Heart left ventricle (tissue), 16 donors: ENCODE data around the gene CEP85L. TPM values are rescaled to one million over a fixed set of nuclear protein-coding genes. Genes with fewer than 3 reads are reported as not detected.

Experiments used
- ATAC-seq, 4 donors: fragments of 200-7000 bp; cut with Tn5 transposase; one replicate each; pipeline ENCODE4 v1.9.1; 2020 to 2022; ENCODE audit warnings: moderate library complexity in 4 of 4, mild to moderate bottlenecking in 3 of 4, moderate number of reproducible peaks in 1 of 4
- DNase-seq, 5 donors: peaks; one replicate each; pipeline ENCODE4 v3.0.0-alpha.2; 2020
- H3K27ac ChIP-seq, 12 donors: fragments of 200-600 bp; sonication (generic) in 4 of 12; one replicate each; pipeline versions ENCODE4 v1.5.0 to v1.8.0; 2016 to 2022; ENCODE audit warnings: mild to moderate bottlenecking in 2 of 12
- H3K27me3 ChIP-seq, 9 donors: fragments of 200-600 bp; sonication (generic) in 2 of 9; one replicate each; pipeline versions ENCODE4 v1.5.1 to v1.8.0; 2016 to 2022; ENCODE audit warnings: mild to moderate bottlenecking in 3 of 9
- H3K36me3 ChIP-seq, 9 donors: fragments of 200-600 bp; sonication (generic) in 2 of 9; one replicate each; pipeline versions ENCODE4 v1.5.0 to v1.8.0; 2018 to 2022; ENCODE audit warnings: mild to moderate bottlenecking in 2 of 9
- H3K4me1 ChIP-seq, 12 donors: fragments of 200-600 bp; sonication (generic) in 4 of 12; one replicate each; pipeline versions ENCODE4 v1.5.0 to v1.8.0; 2016 to 2022; ENCODE audit warnings: mild to moderate bottlenecking in 3 of 12
- H3K4me3 ChIP-seq, 12 donors: fragments of 200-600 bp; sonication (generic) in 4 of 12; one replicate each; pipeline versions ENCODE4 v1.5.0 to v1.8.0; 2017 to 2022; ENCODE audit warnings: mild to moderate bottlenecking in 9 of 12, moderate library complexity in 4 of 12
- H3K9me3 ChIP-seq, 12 donors: fragments of 200-600 bp; sonication (generic) in 4 of 12; one replicate each; pipeline versions ENCODE4 v1.5.0 to v1.8.0; 2016 to 2022; ENCODE audit warnings: mild to moderate bottlenecking in 1 of 12
- CTCF ChIP-seq, 12 donors: fragments of 200-600 bp; sonication (generic) in 4 of 12; IDR thresholded peaks; one replicate each; pipeline versions ENCODE4 v1.5.0 to v1.8.0; 2018 to 2022; ENCODE audit warnings: antibody characterized with exemption in 12 of 12, mild to moderate bottlenecking in 5 of 12
- POLR2A ChIP-seq, 2 donors: fragments of 450-650 bp; IDR thresholded peaks; one replicate each; pipeline ENCODE4 v1.6.1; 2017; ENCODE audit warnings: antibody characterized with exemption in 2 of 2, mild to moderate bottlenecking in 2 of 2, moderate library complexity in 2 of 2
- WGBS, 4 donors: extraction: QIAGEN DNeasy Blood & Tissue Kit in 2 of 4; methylation state at CpG; one replicate each; pipeline versions ENCODE4 v1.1.5 to v1.1.7; 2013 to 2018; 5-methylcytosine and 5-hydroxymethylcytosine counted together
- intact Hi-C, 10 donors: fragments of 100-400 bp; cut with DNase I; formaldehyde crosslinking; loops; one replicate each; pipeline versions ENCODE4 v1.11.1 to v1.14.2; 2022
- polyA plus RNA-seq, 2 donors: library from polyadenylated mRNA; stranded (reverse); fragments of 200-250 nt; gene quantifications; one replicate each; pipeline ENCODE4 v1.2.3, GENCODE V29; 2013
- total RNA-seq, 9 donors: library from RNA; depleted of rRNA in 2 of 9; stranded (reverse); fragments of >200 nt in 2 of 9; fragmentation: NEBNext Ultra II Directional in 3 of 9; extraction: Animal tissue kit (Norgen Biotek cat#: 25700) in 3 of 9; gene quantifications; one replicate each; pipeline versions ENCODE4 v1.1.0 to v1.2.4, GENCODE V29; 2016 to 2023
- donor health status: ischemic (EF 13 %, LVEDD 7.1; RV severe dilation, severe dysfunction).
- donor health status: healthy with polysubstance abuse.
- donor health status: DM: no; HTN: yes; CAD: no.
- donor health status: DM: no; HTN: no; CAD: no.
- donor health status: ischemic (EF 25% LVEDD 6.9; RV normal size, moderate dysfunction).
- donor health status: ischemic (EF 25% LVEDD 5.7; RV mildly dilated, moderate dysfunction).
- donor health status: healthy.
- donor health status: DM: yes; HTN: yes; CAD: no.
- donor health status: ischemic (EF 35%, LVEDD 5.7; RV mildly dilated, moderate dysfunction).
- donor health status: nonischemic (EF 11% LVEDD 7.7; RV severe dilation, severe dysfunction).
- donor health status: DM: yes; HTN: yes; CAD: no.
- donor health status: PGD.
- donor health status: ischemic (EF 29% LVEDD 5.4; RV normal size, mild dysfunction).
- donor health status: nonischemic (EF 23%, LVEDD 6.1; RV moderate dilation, normal function).

The CEP85L gene
- total and polyA plus RNA-seq, 11 donors: 1.9 to 14.4 (median 7.6) TPM

- TF ChIP-seq POLR2A (IDR thresholded peaks at IDR 0.05): no peak
- TF ChIP-seq CTCF (IDR thresholded peaks at IDR 0.05): no peak
- WGBS, 4 donors: 2 to 17% (median 9%) methylated on average over 1 of the region's 1 CpG
- peaks cover 0 to 11% (median 4%) of the 10 kb centered on the region in 12 donors for H3K9me3 ChIP-seq
- no peak overlapping the region for H3K4me3 ChIP-seq
- H3K27me3 ChIP-seq: no peaks in the 10 kb centered on the region
- DNase-seq (no peak), ATAC-seq (no peak)
- intact Hi-C loops: loop anchor here in 1 of 10 donors (2.0 kb wide), 1 partner anchor 15 kb away; no protein-coding TSS in a partner anchor
- peaks cover 0 to 42% (median 15%) of the 10 kb centered on the region in 12 donors for H3K4me1 ChIP-seq
- peaks cover 0 to 7% (median 3%) of the 10 kb centered on the region in 9 donors for H3K36me3 ChIP-seq
- H3K27ac ChIP-seq: peak overlapping the region in 10 of 12 donors; percentile 0 to 56 (median 18)
These were observed 123.3 kb downstream of the CEP85L start for GRCh38 chr6:118528129-118528528.

GRCh38 chr6:118525913-118526780, 125.2 kb downstream of the CEP85L start:
- H3K36me3 ChIP-seq: peaks cover 0 to 26% (median 10%) of the 10 kb centered on the region in 9 donors
- WGBS, 4 donors: 55 to 73% (median 64%) methylated on average over 4 of the region's 4 CpGs
- H3K4me1 ChIP-seq: peaks cover 0 to 36% (median 15%) of the 10 kb centered on the region in 12 donors
- peaks cover 0 to 7% (median 3%) of the 10 kb centered on the region in 12 donors for H3K9me3 ChIP-seq
- no peaks in the 10 kb centered on the region for H3K27me3 ChIP-seq
- TF ChIP-seq POLR2A (IDR thresholded peaks at IDR 0.05) (no peak), CTCF (IDR thresholded peaks at IDR 0.05) (no peak)
- intact Hi-C loops: no loop called here
- H3K27ac ChIP-seq: peak overlapping the region; percentile 21 to 74 (median 51)
- DNase-seq (no peak), ATAC-seq (peak; percentile 45 to 83 (median 68))
- peak overlapping the region in 1 of 12 donors; percentile 14 for H3K4me3 ChIP-seq

- peaks cover 0 to 31% (median 15%) of the 10 kb centered on the region in 12 donors for H3K4me1 ChIP-seq
- 65 to 71% (median 67%) methylated on average over 2 of the region's 2 CpGs for WGBS, 4 donors
- no peak for TF ChIP-seq POLR2A (IDR thresholded peaks at IDR 0.05)
- no peak for TF ChIP-seq CTCF (IDR thresholded peaks at IDR 0.05)
- no peak overlapping the region for H3K27ac ChIP-seq
- intact Hi-C loops: no loop called here
- no peaks in the 10 kb centered on the region for H3K9me3 ChIP-seq
- ATAC-seq: no peak
- peaks cover 0 to 26% (median 10%) of the 10 kb centered on the region in 9 donors for H3K36me3 ChIP-seq
- no peak overlapping the region for H3K4me3 ChIP-seq
- DNase-seq: no peak
- no peaks in the 10 kb centered on the region for H3K27me3 ChIP-seq
These were observed 126.7 kb downstream of the CEP85L start for GRCh38 chr6:118524686-118525085.

- Histone ChIP-seq H3K36me3 (peaks cover 0 to 27% (median 10%) of the 10 kb centered on the region in 9 donors), H3K4me3 (no peak overlapping the region), H3K9me3 (no peaks in the 10 kb centered on the region), H3K27me3 (no peaks in the 10 kb centered on the region), H3K27ac (no peak overlapping the region), H3K4me1 (peaks cover 0 to 24% (median 13%) of the 10 kb centered on the region in 12 donors)
- intact Hi-C loops: no loop called here
- no peak for ATAC-seq
- DNase-seq: no peak
- WGBS, 4 donors: 65 to 83% (median 73%) methylated on average over 5 of the region's 5 CpGs
- no peak for TF ChIP-seq POLR2A (IDR thresholded peaks at IDR 0.05)
- TF ChIP-seq CTCF (IDR thresholded peaks at IDR 0.05): no peak
These were observed 128.2 kb downstream of the CEP85L start for GRCh38 chr6:118523216-118523615.
